ENCODE data around the gene B3GAT3. TPM values are rescaled to one million over a fixed set of nuclear protein-coding genes. Genes with fewer than 3 reads are reported as not detected.
"Not testable (repeated sequence)": the region's sequence is repeated elsewhere in the genome, so short reads cannot be mapped to it uniquely, and the experiment has no call there.

The B3GAT3 gene
- total and polyA plus RNA-seq, 4 experiments from 2014 or later = 37.9 to 74.3 (median 57.3) TPM

DNA sequence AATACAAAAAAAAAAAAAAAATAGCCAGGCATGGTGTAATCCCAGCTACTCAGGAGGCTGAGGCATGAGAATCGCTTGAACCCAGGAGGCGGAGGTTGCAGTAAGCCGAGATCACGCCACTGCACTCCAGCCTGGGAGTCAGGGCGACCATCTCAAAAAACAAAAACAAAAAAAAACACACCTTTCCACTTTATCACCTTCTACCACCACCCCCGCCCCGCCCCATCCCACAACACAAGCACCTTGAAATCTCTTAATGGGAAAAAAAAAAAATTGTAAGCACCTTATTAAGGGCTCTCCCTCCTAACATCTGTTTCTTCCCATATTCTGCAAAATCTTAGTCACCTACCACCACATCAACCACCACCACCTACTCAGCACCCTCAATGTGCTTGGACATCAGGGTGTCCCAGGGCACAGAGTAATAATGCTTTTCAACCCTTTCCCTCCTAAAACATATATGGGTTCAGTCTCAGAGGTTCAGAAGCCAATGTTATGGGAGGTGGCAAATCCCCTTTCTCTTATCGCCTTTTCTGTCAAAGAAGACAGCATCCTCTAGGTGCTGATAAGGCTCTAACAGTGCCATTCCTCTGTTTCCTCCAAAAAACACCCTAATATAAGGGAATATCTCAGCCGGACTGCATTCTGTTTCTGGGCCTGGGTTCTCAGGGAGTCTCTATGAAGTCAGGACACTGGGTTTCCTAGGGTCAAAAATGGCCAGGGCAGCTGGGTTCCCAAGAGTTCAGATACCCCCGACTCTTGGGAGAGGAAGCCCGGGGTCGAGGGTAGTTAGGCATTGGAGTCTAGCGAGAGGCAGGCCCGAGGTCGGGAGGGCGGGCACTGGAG is 30.6 kb upstream of the B3GAT3 start:
- CTCF ChIA-PET (ENCODE audit: partially characterized antibody) = interaction anchor here (0.8 to 3.5 kb wide), 7 partner anchors 12 to 109 kb away, joined by 3 to 24 read pairs (median 3); partner anchors contain the start of genes B3GAT3, C11orf98, CSKMT and MTA2
- Mint-ChIP-seq H3K27ac (peak overlapping the region; percentile 78 to 100 (median 94)), H3K27me3 (no peaks in the 10 kb centered on the region), H3K36me3 (peaks cover 0 to 25% of the 10 kb centered on the region in 2 donors), H3K9me3 (peaks cover 0 to 6% (median 0%) of the 10 kb centered on the region in 8 donors), H3K4me1 (peaks cover 13 to 40% (median 22%) of the 10 kb centered on the region in 4 donors), H3K4me3 (peak overlapping the region; percentile 86 to 94 (median 92))
- intact Hi-C loops (cut with micrococcal nuclease) = loop anchor here (1.0 to 2.0 kb wide), 5 partner anchors 13 to 61 kb away; partner anchors contain the start of genes C11orf98, CSKMT, TUT1 and UBXN1
- H3K9me3 ChIP-seq (ENCODE audit: control insufficient read depth in 1 of 2, low read length in 2 of 2) = no peaks in the 10 kb centered on the region
- POLR2A ChIA-PET (ENCODE audit: partially characterized antibody) = interaction anchor here (0.8 to 2.8 kb wide), 34 partner anchors 8 to 260 kb away, joined by 3 to 125 read pairs (median 6); partner anchors contain the start of genes B3GAT3, C11orf98, CSKMT and EEF1G
- peaks cover 18% of the 10 kb centered on the region for H3K36me3 ChIP-seq (ENCODE audit: insufficient read depth, low read length)
- H3K4me1 ChIP-seq (ENCODE audit: insufficient read depth, low read length) = peaks cover 24% of the 10 kb centered on the region
- peak in 3 of 5 donors; percentile 54 to 83 (median 68) for DNase-seq
- H3K4me3 ChIP-seq (ENCODE audit: low read length in 2 of 2) = peak overlapping the region; percentile 92 to 97
- H3K27me3 ChIP-seq (ENCODE audit: insufficient read depth, low read length) = no peaks in the 10 kb centered on the region
- H3K27ac ChIP-seq (ENCODE audit: low read depth, low read length) = peak overlapping the region; percentile 93

GRCh38 chr11:62650283-62650682 is 28.5 kb upstream of the B3GAT3 start:
- H3K4me3 ChIP-seq (ENCODE audit: low read length in 2 of 2); intact Hi-C loops (cut with micrococcal nuclease); H3K27me3 ChIP-seq (ENCODE audit: insufficient read depth, low read length); H3K9me3 ChIP-seq (ENCODE audit: control insufficient read depth in 1 of 2, low read length in 2 of 2); H3K9me3 Mint-ChIP-seq; H3K27me3 Mint-ChIP-seq; DNase-seq; H3K27ac ChIP-seq (ENCODE audit: low read depth, low read length): not testable (repeated sequence)
- Histone ChIP-seq H3K4me1 (ENCODE audit: insufficient read depth, low read length) (peaks cover 37% of the 10 kb centered on the region), H3K36me3 (ENCODE audit: insufficient read depth, low read length) (peaks cover 18% of the 10 kb centered on the region)
- POLR2A ChIA-PET (ENCODE audit: partially characterized antibody) = interaction anchor here (1.1 to 11.8 kb wide), 7 partner anchors 14 to 189 kb away, joined by 4 to 162 read pairs (median 5); partner anchors contain the start of genes C11orf98, CSKMT, EEF1G and TUT1
- Mint-ChIP-seq H3K27ac (peak overlapping the region in 3 of 7 donors; percentile 55 to 82 (median 78)), H3K4me3 (peak overlapping the region in 1 of 8 donors; percentile 20), H3K4me1 (peaks cover 17 to 57% (median 32%) of the 10 kb centered on the region in 4 donors), H3K36me3 (peaks cover 0 to 33% of the 10 kb centered on the region in 2 donors)
- CTCF ChIA-PET (ENCODE audit: partially characterized antibody) = interaction anchor here (1.1 to 1.8 kb wide), 4 partner anchors 9 to 226 kb away, joined by 3 read pairs; partner anchors contain the start of genes C11orf98 and CSKMT

- Histone ChIP-seq H3K4me3 (ENCODE audit: low read length in 2 of 2) (no peak overlapping the region), H3K4me1 (ENCODE audit: insufficient read depth, low read length) (peaks cover 45% of the 10 kb centered on the region), H3K27me3 (ENCODE audit: insufficient read depth, low read length) (no peaks in the 10 kb centered on the region), H3K9me3 (ENCODE audit: control insufficient read depth in 1 of 2, low read length in 2 of 2) (no peaks in the 10 kb centered on the region), H3K36me3 (ENCODE audit: insufficient read depth, low read length) (peaks cover 18% of the 10 kb centered on the region), H3K27ac (ENCODE audit: low read depth, low read length) (no peak overlapping the region)
- Mint-ChIP-seq H3K4me3 (peak overlapping the region in 1 of 8 donors; percentile 30), H3K4me1 (peaks cover 20 to 63% (median 38%) of the 10 kb centered on the region in 4 donors), H3K36me3 (peaks cover 0 to 36% of the 10 kb centered on the region in 2 donors), H3K9me3 (peaks cover 0 to 6% (median 0%) of the 10 kb centered on the region in 8 donors), H3K27ac (peak overlapping the region in 3 of 7 donors; percentile 29 to 83 (median 55)), H3K27me3 (no peaks in the 10 kb centered on the region)
- ChIA-PET CTCF (ENCODE audit: partially characterized antibody) (interaction anchor here (0.5 to 2.1 kb wide), 6 partner anchors 8 to 232 kb away, joined by 3 to 8 read pairs (median 4); partner anchors contain the start of genes C11orf98 and CSKMT), POLR2A (ENCODE audit: partially characterized antibody) (interaction anchor here (1.1 to 11.8 kb wide), 10 partner anchors 13 to 105 kb away, joined by 3 to 162 read pairs (median 10); partner anchors contain the start of genes B3GAT3, C11orf98, CSKMT and EEF1G)
- no peak for DNase-seq
- intact Hi-C loops (cut with micrococcal nuclease) = no loop called here
These were observed 27.7 kb upstream of the B3GAT3 start for GRCh38 chr11:62649486-62649885.

DNA sequence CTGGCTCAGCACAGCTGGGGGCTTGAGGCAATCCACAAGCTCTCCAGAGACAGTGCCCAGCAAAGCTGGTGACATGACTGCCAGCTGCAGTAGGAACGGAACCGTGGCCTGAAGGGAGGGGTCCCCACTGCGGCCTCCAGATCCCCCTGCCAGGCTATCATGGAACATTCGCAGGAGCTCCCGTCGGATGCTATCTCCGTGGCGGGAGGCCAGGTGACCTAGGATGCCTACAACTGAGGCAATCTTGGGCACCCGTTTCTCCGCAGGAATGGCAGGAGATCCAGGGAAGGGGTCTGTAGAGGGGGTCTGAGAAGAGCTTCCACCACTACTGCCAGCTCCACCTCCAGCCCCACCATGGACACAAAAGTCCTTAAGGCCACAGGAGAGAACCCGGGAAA is 27.2 kb upstream of the B3GAT3 start:
- peaks cover 0 to 39% of the 10 kb centered on the region in 2 donors for H3K36me3 Mint-ChIP-seq
- CTCF ChIA-PET (ENCODE audit: partially characterized antibody) = interaction anchor here (0.5 to 2.1 kb wide), 5 partner anchors 16 to 233 kb away, joined by 3 to 8 read pairs (median 5); partner anchors contain the start of genes C11orf98 and CSKMT
- Histone ChIP-seq H3K27ac (ENCODE audit: low read depth, low read length) (no peak overlapping the region), H3K9me3 (ENCODE audit: control insufficient read depth in 1 of 2, low read length in 2 of 2) (no peaks in the 10 kb centered on the region), H3K27me3 (ENCODE audit: insufficient read depth, low read length) (no peaks in the 10 kb centered on the region), H3K4me1 (ENCODE audit: insufficient read depth, low read length) (peaks cover 48% of the 10 kb centered on the region), H3K4me3 (ENCODE audit: low read length in 2 of 2) (no peak overlapping the region), H3K36me3 (ENCODE audit: insufficient read depth, low read length) (peaks cover 18% of the 10 kb centered on the region)
- POLR2A ChIA-PET (ENCODE audit: partially characterized antibody) = interaction anchor here (0.8 to 11.8 kb wide), 14 partner anchors 13 to 207 kb away, joined by 3 to 162 read pairs (median 8); partner anchors contain the start of genes B3GAT3, C11orf98, CSKMT and EEF1G
- H3K4me1 Mint-ChIP-seq = peaks cover 21 to 67% (median 38%) of the 10 kb centered on the region in 4 donors
- peak overlapping the region in 2 of 8 donors; percentile 17 to 39 for H3K4me3 Mint-ChIP-seq
- DNase-seq = no peak
- intact Hi-C loops (cut with micrococcal nuclease) = no loop called here
- H3K27ac Mint-ChIP-seq = peak overlapping the region in 1 of 7 donors; percentile 66
- H3K27me3 Mint-ChIP-seq = no peaks in the 10 kb centered on the region
- peaks cover 0 to 6% (median 0%) of the 10 kb centered on the region in 8 donors for H3K9me3 Mint-ChIP-seq

GRCh38 chr11:62648185-62648966 is 26.6 kb upstream of the B3GAT3 start:
- Histone ChIP-seq H3K4me3 (ENCODE audit: low read length in 2 of 2) (no peak overlapping the region), H3K9me3 (ENCODE audit: control insufficient read depth in 1 of 2, low read length in 2 of 2) (no peaks in the 10 kb centered on the region), H3K4me1 (ENCODE audit: insufficient read depth, low read length) (peaks cover 48% of the 10 kb centered on the region), H3K27ac (ENCODE audit: low read depth, low read length) (no peak overlapping the region), H3K27me3 (ENCODE audit: insufficient read depth, low read length) (no peaks in the 10 kb centered on the region), H3K36me3 (ENCODE audit: insufficient read depth, low read length) (peaks cover 18% of the 10 kb centered on the region)
- Mint-ChIP-seq H3K9me3 (peaks cover 0 to 2% (median 0%) of the 10 kb centered on the region in 8 donors), H3K4me1 (peaks cover 19 to 63% (median 35%) of the 10 kb centered on the region in 4 donors), H3K27me3 (no peaks in the 10 kb centered on the region), H3K36me3 (peaks cover 0 to 36% of the 10 kb centered on the region in 2 donors), H3K27ac (peak overlapping the region in 1 of 7 donors; percentile 40), H3K4me3 (no peak overlapping the region)
- intact Hi-C loops (cut with micrococcal nuclease) = no loop called here
- DNase-seq = no peak
- ChIA-PET CTCF (ENCODE audit: partially characterized antibody) (interaction anchor here (1.1 to 2.1 kb wide), 5 partner anchors 16 to 56 kb away, joined by 3 to 8 read pairs (median 5); partner anchors contain the start of genes C11orf98 and CSKMT), POLR2A (ENCODE audit: partially characterized antibody) (interaction anchor here (0.7 to 11.8 kb wide), 17 partner anchors 12 to 207 kb away, joined by 3 to 162 read pairs (median 6); partner anchors contain the start of genes B3GAT3, C11orf98, CSKMT and EEF1G)

DNA sequence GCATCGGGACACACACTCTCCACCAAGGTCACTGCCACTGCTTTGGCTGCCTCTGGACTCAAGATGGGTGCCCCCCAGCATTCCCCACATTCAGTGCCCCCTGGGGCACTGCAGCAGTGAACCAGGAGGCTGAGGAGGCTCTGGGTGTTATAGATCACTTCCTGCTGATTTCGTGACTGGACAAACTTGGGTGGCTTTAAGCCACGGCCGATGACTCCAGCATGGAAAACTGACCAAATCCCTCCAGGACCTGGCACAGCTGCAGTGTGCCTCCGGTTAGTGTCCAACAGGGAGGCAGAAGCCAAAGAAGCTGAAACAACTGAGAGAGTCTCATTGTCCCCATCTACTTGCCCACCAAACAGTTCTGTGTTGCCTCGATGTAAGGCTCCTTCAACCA is 25.8 kb upstream of the B3GAT3 start:
- CTCF ChIA-PET (ENCODE audit: partially characterized antibody) = interaction anchor here (1.1 to 2.1 kb wide), 3 partner anchors 36 to 55 kb away, joined by 3 to 8 read pairs (median 5); no protein-coding TSS in a partner anchor
- Mint-ChIP-seq H3K4me3 (no peak overlapping the region), H3K9me3 (no peaks in the 10 kb centered on the region)

More for the DNA sequence above, 25.8 kb upstream of the B3GAT3 start:
- Mint-ChIP-seq H3K27ac (peak overlapping the region in 2 of 7 donors; percentile 35 to 57), H3K36me3 (peaks cover 0 to 34% of the 10 kb centered on the region in 2 donors), H3K27me3 (no peaks in the 10 kb centered on the region), H3K4me1 (peaks cover 18 to 57% (median 34%) of the 10 kb centered on the region in 4 donors)
- intact Hi-C loops (cut with micrococcal nuclease) = loop anchor here (2.0 kb wide), 2 partner anchors 17 to 57 kb away; partner anchors contain the start of genes C11orf98, CSKMT and TUT1
- H3K36me3 ChIP-seq (ENCODE audit: insufficient read depth, low read length) = peaks cover 21% of the 10 kb centered on the region
- POLR2A ChIA-PET (ENCODE audit: partially characterized antibody) = interaction anchor here (0.7 to 11.8 kb wide), 14 partner anchors 16 to 208 kb away, joined by 3 to 162 read pairs (median 9); partner anchors contain the start of genes B3GAT3, C11orf98, CSKMT and EEF1G
- no peak for DNase-seq
- H3K4me3 ChIP-seq (ENCODE audit: low read length in 2 of 2) = no peak overlapping the region
- H3K4me1 ChIP-seq (ENCODE audit: insufficient read depth, low read length) = peaks cover 47% of the 10 kb centered on the region
- no peaks in the 10 kb centered on the region for H3K9me3 ChIP-seq (ENCODE audit: control insufficient read depth in 1 of 2, low read length in 2 of 2)
- H3K27ac ChIP-seq (ENCODE audit: low read depth, low read length) = no peak overlapping the region
- no peaks in the 10 kb centered on the region for H3K27me3 ChIP-seq (ENCODE audit: insufficient read depth, low read length)

Data from CD4-positive, alpha-beta memory T cell (primary cell).